HCT116 (cell line): ENCODE measurements around the gene CPNE4.

Source experiments
- EGR1 ChIP-seq: IDR thresholded peaks from 2 replicates; pipeline ENCODE4 v1.6.1; 2012; ENCODE audit warnings: low read depth
- EZH2 ChIP-seq: fragments of 200-600 bp; sonication (generic); IDR thresholded peaks from 2 replicates; pipeline ENCODE4 v1.6.1; 2017; ENCODE audit warnings: antibody characterized with exemption, mixed run types
- EZH2phosphoT487 ChIP-seq: fragments of 200-600 bp; IDR thresholded peaks from 2 replicates; pipeline ENCODE4 v1.6.1; 2018; ENCODE audit warnings: antibody characterized with exemption, borderline replicate concordance
- MAX ChIP-seq: IDR thresholded peaks from 2 replicates; pipeline ENCODE4 v1.6.1; 2012
- POLR2A ChIP-seq: IDR thresholded peaks from 2 replicates; pipeline ENCODE4 v1.7.0; 2011; ENCODE audit warnings: borderline replicate concordance; ENCODE audit not compliant: insufficient read depth, insufficient read length; ENCODE audit errors: extremely low read depth
- POLR2AphosphoS5 ChIP-seq: IDR thresholded peaks from 2 replicates; pipeline ENCODE4 v1.6.1; 2011; ENCODE audit warnings: mild to moderate bottlenecking, low read depth, low read length, moderate library complexity
- SP1 ChIP-seq: IDR thresholded peaks from 2 replicates; pipeline ENCODE4 v1.6.1; 2012; ENCODE audit warnings: low read depth
- TCF7L2 ChIP-seq: IDR thresholded peaks from 2 replicates; pipeline ENCODE4 v1.7.0; 2011; ENCODE audit warnings: borderline replicate concordance, inconsistent platforms; ENCODE audit not compliant: insufficient read depth, insufficient read length; ENCODE audit errors: extremely low read depth
- TF ChIP-seq, protein P1 (sequence below), 3 experiments: fragments of 200-600 bp in 1 of 3; sonication (generic) in 1 of 3; IDR thresholded peaks in 2 of 3; conservative IDR thresholded peaks in 1 of 3; 2 replicates each; pipeline ENCODE4 v1.5.1; 2012 to 2017; ENCODE audit warnings: low read depth in 2 of 3, low read length in 2 of 3, antibody characterized with exemption in 1 of 3, borderline replicate concordance in 1 of 3, control low read depth in 1 of 3, mild to moderate bottlenecking in 1 of 3, mixed read lengths in 1 of 3, mixed run types in 1 of 3, moderate library complexity in 1 of 3; ENCODE audit not compliant: insufficient read depth in 1 of 3
- TF ChIP-seq, protein P2 (sequence below): IDR thresholded peaks from 2 replicates; pipeline ENCODE4 v1.6.1; 2012; ENCODE audit warnings: low read depth
- TF ChIP-seq, protein P3 (sequence below): IDR thresholded peaks from 2 replicates; pipeline ENCODE4 v1.6.1; 2012

GRCh38 chr3:131843174-131843573 lies 191.6 kb downstream of the CPNE4 start:
- TF ChIP-seq EGR1: no peak
- TF ChIP-seq TCF7L2: no peak
- TF ChIP-seq POLR2AphosphoS5: no peak
- no peak for TF ChIP-seq EZH2
- no peak for TF ChIP-seq MAX
- no peak for TF ChIP-seq POLR2A
- TF ChIP-seq, protein P1, sequence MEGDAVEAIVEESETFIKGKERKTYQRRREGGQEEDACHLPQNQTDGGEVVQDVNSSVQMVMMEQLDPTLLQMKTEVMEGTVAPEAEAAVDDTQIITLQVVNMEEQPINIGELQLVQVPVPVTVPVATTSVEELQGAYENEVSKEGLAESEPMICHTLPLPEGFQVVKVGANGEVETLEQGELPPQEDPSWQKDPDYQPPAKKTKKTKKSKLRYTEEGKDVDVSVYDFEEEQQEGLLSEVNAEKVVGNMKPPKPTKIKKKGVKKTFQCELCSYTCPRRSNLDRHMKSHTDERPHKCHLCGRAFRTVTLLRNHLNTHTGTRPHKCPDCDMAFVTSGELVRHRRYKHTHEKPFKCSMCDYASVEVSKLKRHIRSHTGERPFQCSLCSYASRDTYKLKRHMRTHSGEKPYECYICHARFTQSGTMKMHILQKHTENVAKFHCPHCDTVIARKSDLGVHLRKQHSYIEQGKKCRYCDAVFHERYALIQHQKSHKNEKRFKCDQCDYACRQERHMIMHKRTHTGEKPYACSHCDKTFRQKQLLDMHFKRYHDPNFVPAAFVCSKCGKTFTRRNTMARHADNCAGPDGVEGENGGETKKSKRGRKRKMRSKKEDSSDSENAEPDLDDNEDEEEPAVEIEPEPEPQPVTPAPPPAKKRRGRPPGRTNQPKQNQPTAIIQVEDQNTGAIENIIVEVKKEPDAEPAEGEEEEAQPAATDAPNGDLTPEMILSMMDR (IDR thresholded peaks at IDR 0.05 in 2 of 3, conservative IDR thresholded peaks at IDR 0.05 in 1 of 3; ENCODE audit: borderline replicate concordance in 1 of 3, insufficient read depth in 1 of 3, low read depth in 2 of 3, low read length in 2 of 3): no peak
- TF ChIP-seq, protein P2, sequence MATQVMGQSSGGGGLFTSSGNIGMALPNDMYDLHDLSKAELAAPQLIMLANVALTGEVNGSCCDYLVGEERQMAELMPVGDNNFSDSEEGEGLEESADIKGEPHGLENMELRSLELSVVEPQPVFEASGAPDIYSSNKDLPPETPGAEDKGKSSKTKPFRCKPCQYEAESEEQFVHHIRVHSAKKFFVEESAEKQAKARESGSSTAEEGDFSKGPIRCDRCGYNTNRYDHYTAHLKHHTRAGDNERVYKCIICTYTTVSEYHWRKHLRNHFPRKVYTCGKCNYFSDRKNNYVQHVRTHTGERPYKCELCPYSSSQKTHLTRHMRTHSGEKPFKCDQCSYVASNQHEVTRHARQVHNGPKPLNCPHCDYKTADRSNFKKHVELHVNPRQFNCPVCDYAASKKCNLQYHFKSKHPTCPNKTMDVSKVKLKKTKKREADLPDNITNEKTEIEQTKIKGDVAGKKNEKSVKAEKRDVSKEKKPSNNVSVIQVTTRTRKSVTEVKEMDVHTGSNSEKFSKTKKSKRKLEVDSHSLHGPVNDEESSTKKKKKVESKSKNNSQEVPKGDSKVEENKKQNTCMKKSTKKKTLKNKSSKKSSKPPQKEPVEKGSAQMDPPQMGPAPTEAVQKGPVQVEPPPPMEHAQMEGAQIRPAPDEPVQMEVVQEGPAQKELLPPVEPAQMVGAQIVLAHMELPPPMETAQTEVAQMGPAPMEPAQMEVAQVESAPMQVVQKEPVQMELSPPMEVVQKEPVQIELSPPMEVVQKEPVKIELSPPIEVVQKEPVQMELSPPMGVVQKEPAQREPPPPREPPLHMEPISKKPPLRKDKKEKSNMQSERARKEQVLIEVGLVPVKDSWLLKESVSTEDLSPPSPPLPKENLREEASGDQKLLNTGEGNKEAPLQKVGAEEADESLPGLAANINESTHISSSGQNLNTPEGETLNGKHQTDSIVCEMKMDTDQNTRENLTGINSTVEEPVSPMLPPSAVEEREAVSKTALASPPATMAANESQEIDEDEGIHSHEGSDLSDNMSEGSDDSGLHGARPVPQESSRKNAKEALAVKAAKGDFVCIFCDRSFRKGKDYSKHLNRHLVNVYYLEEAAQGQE: no peak
- no peak for TF ChIP-seq SP1
- TF ChIP-seq EZH2phosphoT487: no peak
- TF ChIP-seq, protein P3, sequence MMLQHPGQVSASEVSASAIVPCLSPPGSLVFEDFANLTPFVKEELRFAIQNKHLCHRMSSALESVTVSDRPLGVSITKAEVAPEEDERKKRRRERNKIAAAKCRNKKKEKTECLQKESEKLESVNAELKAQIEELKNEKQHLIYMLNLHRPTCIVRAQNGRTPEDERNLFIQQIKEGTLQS: no peak
